ENCODE data around the gene ZNF652.

Gene ZNF652

GRCh38 chr17:49356320-49356719 is 5.7 kb downstream of the ZNF652 start:
- DNase-seq, result no peak

DNA sequence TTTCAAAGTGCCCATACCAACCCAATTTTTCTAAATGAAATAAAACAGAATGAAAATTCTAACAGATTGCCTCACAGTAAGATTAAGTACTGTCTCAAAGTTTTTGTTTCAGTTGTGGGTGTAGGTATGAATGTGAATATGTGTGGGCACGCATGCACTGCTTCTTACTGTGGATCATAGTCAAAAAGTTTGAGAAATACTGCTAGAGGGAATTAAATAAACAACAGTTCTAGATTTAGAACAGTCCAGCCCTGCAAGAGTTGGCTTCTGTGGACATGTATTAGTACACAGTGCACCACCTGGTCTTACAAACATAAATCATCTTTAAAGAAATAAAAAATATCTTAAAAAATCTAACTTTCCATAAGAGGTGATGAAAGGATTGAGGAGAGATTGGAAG is 8.4 kb downstream of the ZNF652 start:
- DNase-seq, result no peak

GRCh38 chr17:49352587-49353154 is 9.4 kb downstream of the ZNF652 start:
- DNase-seq, result no peak

- no peak for DNase-seq
Observed at GRCh38 chr17:49351572-49352140, 10.4 kb downstream of the ZNF652 start.

GRCh38 chr17:49349541-49349940 is 12.5 kb downstream of the ZNF652 start:
- no peak for DNase-seq

- no peak for DNase-seq
Observed at GRCh38 chr17:49344914-49345313, 17.1 kb downstream of the ZNF652 start.

- DNase-seq, result no peak
Observed at GRCh38 chr17:49343273-49343672, 18.8 kb downstream of the ZNF652 start.

- DNase-seq, result no peak
Observed at GRCh38 chr17:49342575-49342936, 19.5 kb downstream of the ZNF652 start.

- no peak for DNase-seq
Observed at GRCh38 chr17:49341356-49341755, 20.7 kb downstream of the ZNF652 start.

GRCh38 chr17:49339354-49339753 is 22.7 kb downstream of the ZNF652 start:
- peak in 1 of 3 experiments; percentile 11 for DNase-seq

GRCh38 chr17:49338883-49339282 is 23.2 kb downstream of the ZNF652 start:
- DNase-seq, result no peak

GRCh38 chr17:49337884-49338283 is 24.2 kb downstream of the ZNF652 start:
- no peak for DNase-seq

GRCh38 chr17:49334744-49335512 is 27.1 kb downstream of the ZNF652 start:
- no peak for DNase-seq

- DNase-seq, result no peak
Observed at GRCh38 chr17:49333804-49334203, 28.2 kb downstream of the ZNF652 start.

- no peak for DNase-seq
Observed at GRCh38 chr17:49327835-49328784, 33.9 kb downstream of the ZNF652 start.

DNA sequence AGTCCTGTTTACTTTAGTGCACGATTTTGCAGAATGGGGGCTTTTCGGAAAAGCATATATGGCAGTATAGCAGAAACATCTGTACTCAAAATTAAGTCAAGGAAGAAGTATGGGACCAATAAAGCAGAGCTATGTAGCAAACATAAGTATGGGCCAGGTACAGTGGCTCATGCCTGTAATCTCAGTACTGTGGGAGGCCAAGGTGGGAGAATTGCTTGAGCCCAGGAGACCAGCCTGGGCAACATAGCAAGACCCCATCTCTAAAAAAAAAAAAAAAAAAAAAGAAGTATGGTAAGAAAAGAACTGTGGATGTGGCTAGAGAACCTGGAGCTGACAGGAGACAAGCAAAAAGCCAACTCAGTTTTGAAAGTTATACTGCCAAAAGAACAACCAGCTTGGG is 36.1 kb downstream of the ZNF652 start:
- DNase-seq, result no peak

- DNase-seq, result no peak
Observed at GRCh38 chr17:49318435-49318965, 43.5 kb downstream of the ZNF652 start.

GRCh38 chr17:49316889-49317675 is 45.0 kb downstream of the ZNF652 start:
- no peak for DNase-seq

DNA sequence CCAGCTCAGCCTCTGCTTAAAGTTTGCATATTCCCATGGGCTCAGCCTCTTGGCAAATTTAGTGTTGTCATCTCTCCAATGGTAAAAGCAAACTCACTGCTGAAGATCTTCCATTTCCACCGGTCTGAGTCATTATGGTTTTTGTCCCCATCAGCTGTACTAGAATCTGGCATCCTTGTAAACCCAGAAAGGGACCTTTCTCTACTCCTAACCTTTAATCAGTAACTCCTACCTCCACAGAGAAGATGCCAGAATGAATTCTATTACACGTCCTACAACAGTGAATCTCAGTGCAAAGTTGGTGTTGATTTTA is 45.8 kb downstream of the ZNF652 start:
- no peak for DNase-seq

DNA sequence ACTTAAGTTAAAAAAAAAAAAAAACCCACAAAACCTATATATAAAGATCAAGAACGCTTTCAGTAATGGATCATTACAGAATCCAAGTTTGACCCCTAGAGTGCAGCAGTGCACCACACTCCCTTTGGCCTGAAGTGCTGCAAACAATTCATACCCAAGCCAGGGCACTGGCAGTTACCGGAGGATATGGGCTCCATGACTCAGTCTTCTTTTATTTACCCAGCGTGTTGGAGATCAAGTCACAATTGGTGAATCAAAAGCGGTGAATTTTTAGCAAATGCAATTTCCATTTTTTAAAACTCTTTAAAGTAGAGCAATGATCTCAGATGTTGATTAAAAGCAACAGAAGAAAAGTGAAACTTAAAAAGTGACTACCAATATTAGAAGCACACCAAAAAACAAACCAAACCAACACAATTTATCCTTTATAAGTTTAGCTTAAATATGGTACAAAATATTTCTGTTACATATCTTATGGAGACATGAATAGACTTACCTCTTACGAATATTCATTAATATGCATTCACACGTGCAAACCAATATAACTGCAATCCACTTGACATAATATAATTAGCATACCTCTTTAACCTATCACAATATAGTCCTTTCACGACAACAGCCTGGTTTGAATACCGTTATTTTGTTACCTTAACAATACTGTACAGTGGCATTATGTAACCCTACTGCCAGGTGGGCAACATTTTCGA is 46.3 kb downstream of the ZNF652 start:
- DNase-seq, result peak; percentile 40 to 81 (median 48)

- DNase-seq, result no peak
Observed at GRCh38 chr17:49312722-49313121, 49.3 kb downstream of the ZNF652 start.

DNA sequence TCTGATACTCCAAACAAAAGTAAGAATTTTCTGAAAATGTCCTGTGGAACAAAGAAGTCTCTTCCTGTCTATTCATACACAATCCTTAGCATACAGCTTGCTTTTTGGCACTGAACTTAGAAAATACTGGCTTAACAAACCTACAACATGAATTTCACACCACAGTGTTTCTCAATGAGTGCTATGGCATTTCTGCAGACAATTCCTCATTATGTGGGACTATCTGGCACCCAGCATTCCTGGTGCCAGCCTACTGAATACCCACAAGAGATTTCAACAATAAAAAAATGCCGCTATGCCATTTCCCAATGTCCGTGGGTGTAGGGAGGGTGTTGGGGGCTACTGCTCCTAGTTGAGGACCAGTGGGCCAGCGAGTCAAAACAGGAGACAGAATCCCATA is 62.1 kb downstream of the ZNF652 start:
- no peak for DNase-seq

Data from NCI-H1417 (cell line).